NB4 (cell line): ENCODE results near the gene STXBP4.

ENCODE experiments used
- POLR2A ChIP-seq: IDR thresholded peaks from 2 replicates; pipeline ENCODE4 v1.6.1; 2011; ENCODE audit warnings: mild to moderate bottlenecking; ENCODE audit not compliant: insufficient read length; ENCODE audit errors: extremely low read depth
- TF ChIP-seq, protein P1 (sequence below): IDR thresholded peaks from one replicate; pipeline ENCODE4 v1.5.1; 2012; ENCODE audit warnings: low read depth, low read length
- TF ChIP-seq, protein P2 (sequence below): IDR thresholded peaks from 2 replicates; pipeline ENCODE4 v1.6.1; 2011; ENCODE audit warnings: low read depth, low read length

DNA sequence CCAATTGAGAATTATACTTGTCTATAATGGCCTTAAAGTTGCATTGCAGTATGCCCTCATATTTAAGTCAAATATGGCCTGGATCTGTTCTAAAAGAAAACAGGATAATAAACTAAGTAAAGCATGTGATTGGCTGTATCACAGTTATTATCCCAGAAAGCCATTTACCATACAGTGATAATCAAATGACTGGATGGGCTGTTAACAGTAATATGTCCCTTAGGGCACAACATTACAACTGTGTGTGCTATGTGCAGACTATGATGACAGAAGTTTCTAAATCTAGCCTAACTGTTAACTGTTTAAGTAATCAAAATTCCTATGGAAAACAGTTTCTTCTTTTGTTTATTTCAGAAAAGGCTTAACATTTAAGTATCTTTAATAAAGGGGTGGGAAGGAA lies 145.7 kb downstream of the STXBP4 start:
- TF ChIP-seq, protein P1, sequence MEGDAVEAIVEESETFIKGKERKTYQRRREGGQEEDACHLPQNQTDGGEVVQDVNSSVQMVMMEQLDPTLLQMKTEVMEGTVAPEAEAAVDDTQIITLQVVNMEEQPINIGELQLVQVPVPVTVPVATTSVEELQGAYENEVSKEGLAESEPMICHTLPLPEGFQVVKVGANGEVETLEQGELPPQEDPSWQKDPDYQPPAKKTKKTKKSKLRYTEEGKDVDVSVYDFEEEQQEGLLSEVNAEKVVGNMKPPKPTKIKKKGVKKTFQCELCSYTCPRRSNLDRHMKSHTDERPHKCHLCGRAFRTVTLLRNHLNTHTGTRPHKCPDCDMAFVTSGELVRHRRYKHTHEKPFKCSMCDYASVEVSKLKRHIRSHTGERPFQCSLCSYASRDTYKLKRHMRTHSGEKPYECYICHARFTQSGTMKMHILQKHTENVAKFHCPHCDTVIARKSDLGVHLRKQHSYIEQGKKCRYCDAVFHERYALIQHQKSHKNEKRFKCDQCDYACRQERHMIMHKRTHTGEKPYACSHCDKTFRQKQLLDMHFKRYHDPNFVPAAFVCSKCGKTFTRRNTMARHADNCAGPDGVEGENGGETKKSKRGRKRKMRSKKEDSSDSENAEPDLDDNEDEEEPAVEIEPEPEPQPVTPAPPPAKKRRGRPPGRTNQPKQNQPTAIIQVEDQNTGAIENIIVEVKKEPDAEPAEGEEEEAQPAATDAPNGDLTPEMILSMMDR = no peak
- no peak for TF ChIP-seq POLR2A
- TF ChIP-seq, protein P2, sequence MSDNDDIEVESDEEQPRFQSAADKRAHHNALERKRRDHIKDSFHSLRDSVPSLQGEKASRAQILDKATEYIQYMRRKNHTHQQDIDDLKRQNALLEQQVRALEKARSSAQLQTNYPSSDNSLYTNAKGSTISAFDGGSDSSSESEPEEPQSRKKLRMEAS = no peak
